HFF-Myc (cell line): ENCODE data around the gene PHC2.

Source experiments
- DNase-seq: peaks from one replicate; pipeline ENCODE4 v3.0.0-alpha.2; 2011; ENCODE audit warnings: low read depth; ENCODE audit errors: extremely low read depth
- H3K4me3 ChIP-seq: replicated peaks from 2 replicates; pipeline ENCODE4 v1.5.1; 2011; ENCODE audit warnings: low read depth, mild to moderate bottlenecking, control low read depth, low read length
- CTCF ChIP-seq: IDR thresholded peaks from 2 replicates; pipeline ENCODE4 v1.5.1; 2012; ENCODE audit warnings: mild to moderate bottlenecking, low read depth, low read length, control low read depth; ENCODE audit errors: missing control alignments

The PHC2 gene

DNA sequence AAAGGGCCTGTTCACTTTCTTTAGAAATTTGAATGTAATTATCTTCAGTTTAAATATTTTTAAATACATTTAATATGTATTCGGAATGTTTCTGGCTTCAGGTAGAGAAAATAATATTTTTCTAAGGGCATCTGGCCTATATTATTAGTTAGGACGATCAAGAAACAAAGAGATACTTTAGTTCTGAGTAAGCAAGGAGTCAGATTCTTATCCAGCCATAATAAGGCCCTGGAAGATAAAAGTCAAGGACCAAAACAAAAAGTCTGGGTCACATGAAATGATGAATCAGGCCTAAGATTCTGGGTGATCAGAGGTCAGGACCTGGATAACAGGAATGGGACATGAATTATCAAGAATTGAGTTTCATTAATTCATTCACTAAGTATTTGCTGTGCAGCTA lies 6.3 kb downstream of the PHC2 start:
- no peak for DNase-seq
- no peak overlapping the region for H3K4me3 ChIP-seq
- no peak for TF ChIP-seq CTCF

GRCh38 chr1:33424205-33424604 lies 6.7 kb downstream of the PHC2 start:
- no peak for DNase-seq
- H3K4me3 ChIP-seq: no peak overlapping the region
- TF ChIP-seq CTCF: no peak

- TF ChIP-seq CTCF: no peak
- no peak overlapping the region for H3K4me3 ChIP-seq
- DNase-seq: no peak
These were observed 9.8 kb downstream of the PHC2 start for GRCh38 chr1:33420870-33421775.

DNA sequence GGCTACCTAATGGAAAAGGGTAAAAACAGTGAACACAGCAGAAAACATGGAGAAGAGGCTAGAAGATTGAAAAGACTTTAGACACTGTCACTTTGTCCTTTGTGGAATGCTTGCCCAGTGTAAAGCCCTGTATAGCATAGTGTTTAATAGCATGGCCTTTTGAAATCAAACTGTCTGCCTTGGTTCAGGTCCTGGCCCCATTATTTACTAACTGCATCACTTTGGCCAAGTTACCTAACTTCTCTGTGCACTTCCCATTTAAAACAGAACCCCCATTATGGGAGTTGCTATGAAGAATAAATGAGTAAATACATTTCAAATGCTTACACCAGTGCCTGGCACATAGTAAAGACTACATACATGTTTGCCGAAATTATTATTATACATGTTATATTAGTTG lies 12.1 kb downstream of the PHC2 start:
- no peak for TF ChIP-seq CTCF
- no peak overlapping the region for H3K4me3 ChIP-seq
- no peak for DNase-seq

DNA sequence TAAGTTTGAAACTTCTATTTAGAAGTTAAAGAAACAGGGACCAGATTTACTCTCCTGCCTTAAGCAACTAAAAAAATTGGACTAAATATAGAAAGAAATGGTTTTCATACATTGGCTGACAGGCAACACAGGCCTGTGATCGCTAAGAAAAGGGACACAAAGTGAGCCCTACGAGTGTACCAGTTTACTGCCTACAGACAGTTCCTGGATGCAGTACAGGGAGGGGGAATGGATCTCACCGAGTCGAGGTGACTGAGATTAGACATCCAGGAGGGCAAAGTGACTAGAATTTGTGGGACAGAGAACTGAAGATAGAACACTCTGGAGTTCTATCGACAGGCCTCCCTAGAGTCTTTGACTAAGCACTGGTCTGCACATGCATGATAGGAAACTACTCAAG lies 16.0 kb downstream of the PHC2 start:
- H3K4me3 ChIP-seq: no peak overlapping the region
- TF ChIP-seq CTCF: no peak
- DNase-seq: no peak

DNA sequence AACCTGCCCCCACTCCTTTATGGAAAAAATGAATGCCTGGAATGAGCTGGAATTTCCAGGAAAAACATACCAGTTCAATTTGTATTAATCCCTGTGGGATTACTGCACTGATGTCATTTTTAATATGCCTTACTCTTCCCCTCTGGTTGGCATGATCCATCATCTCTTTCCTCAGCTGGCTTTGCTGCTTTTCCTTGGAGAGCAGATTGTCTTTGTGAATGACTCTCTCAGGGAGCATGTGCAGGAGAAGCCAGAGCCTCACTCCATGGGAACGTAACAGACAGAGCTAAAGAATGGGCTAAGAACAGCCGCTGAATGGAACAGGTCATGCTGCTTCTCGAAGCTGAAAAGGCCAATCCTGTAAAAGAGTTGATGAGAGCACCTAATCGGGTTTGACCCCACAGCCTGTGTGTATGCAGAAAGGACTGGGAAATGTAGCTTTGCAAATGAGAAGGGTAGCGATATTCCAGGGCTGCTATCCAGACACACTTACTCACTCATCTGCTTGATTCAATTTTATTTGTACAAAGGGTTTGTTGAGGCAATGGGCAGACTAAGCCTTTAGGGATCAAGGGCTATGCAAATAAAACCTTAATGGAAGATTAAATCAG lies 20.7 kb downstream of the PHC2 start:
- no peak overlapping the region for H3K4me3 ChIP-seq
- no peak for TF ChIP-seq CTCF
- no peak for DNase-seq
